Upper lobe of left lung (tissue), 4 donors: ENCODE results near the gene SSTR3.
A peak's percentile ranks its signal among the peaks of the same experiment; 100 is the strongest.

ENCODE experiments used
- CTCF ChIP-seq, 6 experiments: fragments of 450-650 bp in 4 of 6; fragments of 200-600 bp in 2 of 6; sonication (generic) in 2 of 6; IDR thresholded peaks; one replicate each; pipeline ENCODE4 v1.5.1; 2016 to 2019; ENCODE audit warnings: antibody characterized with exemption in 6 of 6
- EP300 ChIP-seq, 4 donors: sonication (generic); formaldehyde crosslinking; IDR thresholded peaks; one replicate each; pipeline ENCODE4 v1.5.1; 2017; ENCODE audit warnings: antibody characterized with exemption in 4 of 4, control low read depth in 2 of 4
- POLR2A ChIP-seq, 4 donors: fragments of 450-650 bp; IDR thresholded peaks; one replicate each; pipeline ENCODE4 v1.5.1; 2016 to 2017; ENCODE audit warnings: antibody characterized with exemption in 4 of 4, mild to moderate bottlenecking in 2 of 4
- POLR2AphosphoS5 ChIP-seq, 2 donors: sonication (generic); formaldehyde crosslinking; IDR thresholded peaks; one replicate each; pipeline ENCODE4 v1.5.1; 2017; ENCODE audit warnings: antibody characterized with exemption in 2 of 2

DNA sequence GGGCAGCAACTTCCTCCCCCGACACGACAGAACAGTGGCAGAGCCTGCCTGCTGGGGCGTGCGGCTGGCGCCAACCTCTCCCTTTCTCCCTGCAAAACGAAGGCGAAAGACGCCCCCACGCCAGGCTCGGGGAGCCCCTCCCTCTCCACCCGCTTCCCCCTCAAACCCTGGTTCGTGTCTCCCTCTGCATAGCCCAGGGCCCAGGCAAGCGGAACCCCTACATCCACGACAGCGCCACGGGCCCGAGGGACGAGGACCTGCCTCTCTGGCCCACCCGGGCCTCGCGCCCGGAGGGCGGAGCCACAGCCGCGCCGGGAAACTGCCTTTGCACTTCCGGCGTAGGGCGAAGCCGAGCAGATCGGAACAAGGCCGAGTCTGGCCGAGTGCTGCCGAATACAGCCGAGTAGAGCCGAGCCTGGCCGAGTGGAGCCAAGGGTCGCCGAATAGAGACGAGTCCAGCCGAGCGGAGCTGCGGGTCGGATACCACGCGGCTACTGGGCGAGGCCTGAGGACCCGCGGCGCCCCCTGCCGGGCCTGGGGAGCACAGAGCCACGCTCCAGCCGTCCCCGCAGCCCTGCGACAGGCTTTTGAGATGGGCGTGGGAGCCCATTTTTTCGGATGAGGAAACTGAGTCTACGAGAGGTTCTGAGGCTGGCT lies 13.0 kb downstream of the SSTR3 start:
- TF ChIP-seq EP300 (IDR thresholded peaks at IDR 0.05) (no peak), POLR2A (IDR thresholded peaks at IDR 0.05) (peak; percentile 9 to 99 (median 94)), CTCF (IDR thresholded peaks at IDR 0.05) (peak; percentile 96 to 99 (median 97)), POLR2AphosphoS5 (IDR thresholded peaks at IDR 0.05) (peak; percentile 99)
